Activated CD8-positive, alpha-beta memory T cell treated with anti-CD3 and anti-CD28 coated beads, Interleukin-2, amount 50 U/mL, for 24 hours (primary cell): ENCODE results near the gene SLC28A2.

Experiments used
- DNase-seq: peaks from one replicate; pipeline ENCODE4 v3.0.0-alpha.2; 2020; ENCODE audit errors: extremely low read depth

The SLC28A2 gene

DNA sequence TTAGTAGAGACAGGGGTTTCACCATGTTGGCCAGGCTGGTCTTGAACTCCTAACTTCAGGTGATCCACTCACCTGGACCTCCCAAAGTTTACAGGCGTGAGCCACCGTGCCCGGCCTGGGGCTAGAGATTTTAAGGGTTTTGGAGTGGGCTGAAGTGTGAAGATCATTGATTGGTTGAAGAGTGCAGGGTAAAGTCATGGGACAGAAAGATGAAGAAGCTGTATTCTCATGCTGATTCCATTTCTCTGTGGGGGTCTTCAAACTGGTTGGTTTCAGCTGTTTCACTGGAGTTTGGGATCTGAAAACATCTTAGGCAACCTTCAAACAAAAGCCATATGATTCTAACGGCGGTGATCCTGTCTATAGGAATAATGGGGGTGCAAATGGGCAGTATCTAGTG lies 74.2 kb downstream of the SLC28A2 start:
- no peak for DNase-seq

DNA sequence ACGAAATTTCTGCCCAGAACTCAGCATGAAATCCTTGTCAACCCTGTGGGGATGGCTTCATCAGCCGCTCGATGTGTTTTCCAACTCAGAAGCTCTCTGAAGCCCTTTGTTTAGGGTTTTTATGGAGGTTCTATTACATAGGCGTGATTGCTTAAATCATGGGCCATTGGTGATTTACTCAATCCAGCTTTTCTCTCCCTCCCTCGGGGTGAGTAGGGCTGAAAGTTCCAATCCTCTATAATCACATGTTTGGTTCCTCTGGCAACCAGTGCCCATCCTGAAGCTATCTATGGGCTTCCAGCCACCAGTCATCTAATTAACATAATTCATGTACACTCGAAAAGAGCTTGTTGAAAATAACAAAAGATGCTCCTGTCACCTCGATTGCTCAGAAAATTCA lies 74.7 kb downstream of the SLC28A2 start:
- no peak for DNase-seq
